ENCODE data around the gene MRTFA.

DNA sequence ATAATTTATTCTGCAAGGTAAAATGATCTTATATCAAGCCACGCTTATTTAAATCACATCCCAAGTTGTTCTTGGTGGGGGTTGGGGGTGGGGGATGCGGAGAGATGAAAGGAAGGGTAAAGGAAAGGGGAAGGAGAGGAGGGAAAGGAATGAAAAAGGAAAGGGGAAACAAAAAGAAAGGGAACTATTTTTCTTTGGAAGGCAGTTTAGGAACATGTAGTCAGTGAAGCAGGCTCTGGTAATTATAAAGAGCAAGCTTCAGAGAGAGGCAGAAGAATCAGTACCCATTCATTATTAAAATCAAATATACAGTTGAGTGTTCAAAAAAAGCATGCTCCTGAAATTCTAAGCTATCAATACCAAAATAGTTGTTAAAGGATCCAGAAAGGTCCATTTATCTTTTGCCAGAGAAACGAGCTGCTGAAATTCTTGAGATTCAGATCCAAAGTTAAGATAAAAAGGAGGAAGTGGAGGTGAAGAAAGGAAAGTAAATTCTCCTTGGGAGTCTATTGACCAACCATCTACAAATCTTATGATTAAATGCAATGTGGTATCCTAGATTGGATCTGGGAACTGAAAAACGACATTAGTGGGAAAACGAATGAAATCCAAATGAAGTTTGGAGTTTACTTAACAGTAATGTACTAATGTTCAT is 158.7 kb downstream of the MRTFA start:
- no peak for TF ChIP-seq POLR2A (IDR thresholded peaks at IDR 0.05; ENCODE audit: low read depth, low read length)
- TF ChIP-seq POLR2AphosphoS5 (IDR thresholded peaks at IDR 0.05; ENCODE audit: low read depth, low read length), result no peak
